GM12878 (cell line): Measurements from ENCODE around the gene SLC2A4. TPM values are rescaled to one million over a fixed set of nuclear protein-coding genes. Genes with fewer than 3 reads are reported as not detected.

ENCODE experiments used
- ASH2L ChIP-seq: fragments of 300-600, 200-600 bp; sonication (generic); IDR thresholded peaks from 2 replicates; pipeline ENCODE4 v1.6.1; 2017; ENCODE audit warnings: low read depth, mild to moderate bottlenecking, borderline replicate concordance
- BHLHE40 ChIP-seq, 2 experiments: fragments of 450-650 bp in 1 of 2; IDR thresholded peaks; 2 replicates each; pipeline ENCODE4 v1.6.1; 2011 to 2017; ENCODE audit warnings: low read depth in 2 of 2, borderline replicate concordance in 1 of 2, improper control_type of control experiment in 1 of 2, low read length in 1 of 2, mild to moderate bottlenecking in 1 of 2
- CBFB ChIP-seq: IDR thresholded peaks from 2 replicates; pipeline ENCODE4 v1.6.1; 2016; ENCODE audit warnings: antibody characterized with exemption, low read depth
- CHD1 ChIP-seq: IDR thresholded peaks from 2 replicates; pipeline ENCODE4 v1.6.1; 2012; ENCODE audit warnings: low read depth, low read length, improper control_type of control experiment
- GATAD2B ChIP-seq: fragments of 450-650 bp; conservative IDR thresholded peaks from 2 replicates; pipeline ENCODE4 v1.6.1; 2017; ENCODE audit warnings: low read depth, mild to moderate bottlenecking, moderate library complexity
- POLR2AphosphoS2 ChIP-seq: IDR thresholded peaks from 2 replicates; pipeline ENCODE4 v1.6.1; 2011; ENCODE audit warnings: low read depth, mild to moderate bottlenecking, low read length, improper control_type of control experiment, moderate library complexity
- RAD51 ChIP-seq: fragments of 450-650 bp; IDR thresholded peaks from 2 replicates; pipeline ENCODE4 v1.6.1; 2016; ENCODE audit warnings: moderate library complexity, mild to moderate bottlenecking, inconsistent platforms
- SIN3A ChIP-seq: IDR thresholded peaks from 2 replicates; pipeline ENCODE4 v1.6.1; 2012; ENCODE audit warnings: low read depth, low read length, improper control_type of control experiment
- TAF1 ChIP-seq: IDR thresholded peaks from 2 replicates; pipeline ENCODE4 v1.6.1; 2011; ENCODE audit warnings: mild to moderate bottlenecking, low read depth, low read length, borderline replicate concordance
- polyA plus RNA-seq, 11 experiments: library from polyadenylated mRNA; depleted of rRNA in 4 of 11; unstranded in 6 of 11; stranded (reverse) in 5 of 11; fragments of >200 nt; fragmentation: Nextera tagmentation in 4 of 11; fragmentation: Illumina TruSeq in 1 of 11; extraction: Ambion mirVana in 4 of 11; extraction: Trizol in 1 of 11; gene quantifications; 1 replicate in 1 of 11; 2 replicates in 10 of 11; pipeline versions ENCODE4 v1.2.1 to v1.2.3, GENCODE V29; 2011 to 2016; ENCODE audit warnings: inconsistent platforms in 2 of 11, missing spikeins in 2 of 11, low read depth in 1 of 11
- total RNA-seq, 4 experiments: library from RNA; depleted of rRNA in 3 of 4; stranded (reverse); fragments of >200 nt in 3 of 4; fragmentation: Illumina TruSeq in 1 of 4; extraction: Trizol in 1 of 4; gene quantifications; 2 replicates each; pipeline versions ENCODE4 v1.2.1 to v1.2.3, GENCODE V29; 2013 to 2021
- TF ChIP-seq, protein P1 (sequence below): fragments of 450-650 bp; IDR thresholded peaks from 2 replicates; pipeline ENCODE4 v1.6.1; 2017; ENCODE audit warnings: borderline replicate concordance
- TF ChIP-seq, protein P2 (sequence below): fragments of 450-650 bp; IDR thresholded peaks from 2 replicates; pipeline ENCODE4 v1.6.1; 2014; ENCODE audit warnings: mild to moderate bottlenecking
- TF ChIP-seq, protein P3 (sequence below): fragments of 450-650 bp; IDR thresholded peaks from 2 replicates; pipeline ENCODE4 v1.6.1; 2017; ENCODE audit warnings: mild to moderate bottlenecking, low read depth, inconsistent platforms; ENCODE audit not compliant: poor library complexity, severe bottlenecking
- TF ChIP-seq, protein P4 (sequence below): fragments of 450-650 bp; IDR thresholded peaks from 2 replicates; pipeline ENCODE4 v1.6.1; 2016; ENCODE audit warnings: mild to moderate bottlenecking, moderate library complexity, borderline replicate concordance
- TF ChIP-seq, protein P5 (sequence below): fragments of 450-650 bp; IDR thresholded peaks from 2 replicates; pipeline ENCODE4 v1.6.1; 2017; ENCODE audit warnings: mild to moderate bottlenecking, moderate library complexity

The SLC2A4 gene
- total and polyA plus RNA-seq, 10 of the 15 experiments (the other 5 are each of a cell fraction or from before 2014, with no cell fraction given): 0.03 to 0.23 (median 0.04) TPM; not detected in 4

DNA sequence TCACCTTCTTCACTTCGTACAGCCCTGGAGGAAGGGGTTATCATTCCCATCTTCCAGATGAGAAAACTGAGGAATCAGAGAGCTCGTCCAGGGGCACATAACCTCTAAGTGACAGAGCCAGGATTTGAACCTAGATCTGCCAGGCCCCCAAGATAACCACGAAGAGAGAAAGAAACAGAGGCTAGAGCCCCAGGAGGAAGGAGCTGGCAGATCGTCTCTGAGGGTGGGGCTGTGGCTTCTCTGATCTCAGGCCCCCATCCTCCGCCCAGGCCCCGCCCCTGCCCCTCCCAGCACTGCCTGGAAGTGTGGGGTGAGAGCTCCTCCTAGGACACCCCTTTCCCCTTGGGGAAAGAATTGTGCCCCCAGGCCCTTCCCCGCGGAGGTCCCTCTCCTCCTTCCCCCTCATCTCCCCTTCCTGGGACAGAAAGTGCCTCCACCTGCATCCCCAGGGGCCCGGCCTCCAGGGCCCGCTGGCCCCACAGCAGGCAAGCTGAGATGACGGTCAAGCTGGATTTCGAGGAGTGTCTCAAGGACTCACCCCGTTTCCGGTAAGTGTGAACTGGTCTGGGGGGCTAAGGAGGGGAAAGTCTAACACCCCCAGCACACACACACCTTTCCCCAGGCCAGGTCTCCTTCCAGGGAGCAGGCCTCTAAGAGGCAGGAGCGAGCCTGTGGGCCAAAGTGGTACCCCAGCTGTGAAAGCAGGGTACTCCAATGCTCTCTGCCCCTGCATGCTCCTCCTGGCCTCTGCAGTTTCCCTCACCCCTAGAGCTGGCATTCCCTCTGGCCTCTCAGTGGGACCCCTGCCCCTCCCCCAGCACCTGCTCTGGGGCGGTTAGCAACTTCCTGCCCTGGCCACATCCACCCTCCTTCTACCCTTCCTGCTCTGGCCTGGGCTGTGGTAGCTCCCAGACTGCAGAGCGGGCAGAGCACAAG lies 55.0 kb downstream of the SLC2A4 start, which contains the start of gene ACAP1 (continued):
- TF ChIP-seq BHLHE40 (IDR thresholded peaks at IDR 0.05; ENCODE audit: borderline replicate concordance in 1 of 2, low read depth in 2 of 2, low read length in 1 of 2) (peak; percentile 25 to 51; a peak in 1 of 4 replicates), CHD1 (0 out of 2 replicates have a peak, but pooled peaks have one; percentile 20), ASH2L (no peak), GATAD2B (0 out of 2 replicates have a peak, but pooled peaks have one; percentile 40), SIN3A (no peak), RAD51 (no peak), POLR2AphosphoS2 (0 out of 2 replicates have a peak, but pooled peaks have one; percentile 30), CBFB (peak; percentile 22; the same call in 1 of the 2 replicates), TAF1 (peak; percentile 36; the same call in 1 of the 2 replicates)
- TF ChIP-seq, protein P1, sequence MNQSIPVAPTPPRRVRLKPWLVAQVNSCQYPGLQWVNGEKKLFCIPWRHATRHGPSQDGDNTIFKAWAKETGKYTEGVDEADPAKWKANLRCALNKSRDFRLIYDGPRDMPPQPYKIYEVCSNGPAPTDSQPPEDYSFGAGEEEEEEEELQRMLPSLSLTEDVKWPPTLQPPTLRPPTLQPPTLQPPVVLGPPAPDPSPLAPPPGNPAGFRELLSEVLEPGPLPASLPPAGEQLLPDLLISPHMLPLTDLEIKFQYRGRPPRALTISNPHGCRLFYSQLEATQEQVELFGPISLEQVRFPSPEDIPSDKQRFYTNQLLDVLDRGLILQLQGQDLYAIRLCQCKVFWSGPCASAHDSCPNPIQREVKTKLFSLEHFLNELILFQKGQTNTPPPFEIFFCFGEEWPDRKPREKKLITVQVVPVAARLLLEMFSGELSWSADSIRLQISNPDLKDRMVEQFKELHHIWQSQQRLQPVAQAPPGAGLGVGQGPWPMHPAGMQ: no peak
- TF ChIP-seq, protein P2, sequence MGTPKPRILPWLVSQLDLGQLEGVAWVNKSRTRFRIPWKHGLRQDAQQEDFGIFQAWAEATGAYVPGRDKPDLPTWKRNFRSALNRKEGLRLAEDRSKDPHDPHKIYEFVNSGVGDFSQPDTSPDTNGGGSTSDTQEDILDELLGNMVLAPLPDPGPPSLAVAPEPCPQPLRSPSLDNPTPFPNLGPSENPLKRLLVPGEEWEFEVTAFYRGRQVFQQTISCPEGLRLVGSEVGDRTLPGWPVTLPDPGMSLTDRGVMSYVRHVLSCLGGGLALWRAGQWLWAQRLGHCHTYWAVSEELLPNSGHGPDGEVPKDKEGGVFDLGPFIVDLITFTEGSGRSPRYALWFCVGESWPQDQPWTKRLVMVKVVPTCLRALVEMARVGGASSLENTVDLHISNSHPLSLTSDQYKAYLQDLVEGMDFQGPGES: no peak
- TF ChIP-seq, protein P3, sequence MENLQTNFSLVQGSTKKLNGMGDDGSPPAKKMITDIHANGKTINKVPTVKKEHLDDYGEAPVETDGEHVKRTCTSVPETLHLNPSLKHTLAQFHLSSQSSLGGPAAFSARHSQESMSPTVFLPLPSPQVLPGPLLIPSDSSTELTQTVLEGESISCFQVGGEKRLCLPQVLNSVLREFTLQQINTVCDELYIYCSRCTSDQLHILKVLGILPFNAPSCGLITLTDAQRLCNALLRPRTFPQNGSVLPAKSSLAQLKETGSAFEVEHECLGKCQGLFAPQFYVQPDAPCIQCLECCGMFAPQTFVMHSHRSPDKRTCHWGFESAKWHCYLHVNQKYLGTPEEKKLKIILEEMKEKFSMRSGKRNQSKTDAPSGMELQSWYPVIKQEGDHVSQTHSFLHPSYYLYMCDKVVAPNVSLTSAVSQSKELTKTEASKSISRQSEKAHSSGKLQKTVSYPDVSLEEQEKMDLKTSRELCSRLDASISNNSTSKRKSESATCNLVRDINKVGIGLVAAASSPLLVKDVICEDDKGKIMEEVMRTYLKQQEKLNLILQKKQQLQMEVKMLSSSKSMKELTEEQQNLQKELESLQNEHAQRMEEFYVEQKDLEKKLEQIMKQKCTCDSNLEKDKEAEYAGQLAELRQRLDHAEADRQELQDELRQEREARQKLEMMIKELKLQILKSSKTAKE: peak; percentile 15
- TF ChIP-seq, protein P4, sequence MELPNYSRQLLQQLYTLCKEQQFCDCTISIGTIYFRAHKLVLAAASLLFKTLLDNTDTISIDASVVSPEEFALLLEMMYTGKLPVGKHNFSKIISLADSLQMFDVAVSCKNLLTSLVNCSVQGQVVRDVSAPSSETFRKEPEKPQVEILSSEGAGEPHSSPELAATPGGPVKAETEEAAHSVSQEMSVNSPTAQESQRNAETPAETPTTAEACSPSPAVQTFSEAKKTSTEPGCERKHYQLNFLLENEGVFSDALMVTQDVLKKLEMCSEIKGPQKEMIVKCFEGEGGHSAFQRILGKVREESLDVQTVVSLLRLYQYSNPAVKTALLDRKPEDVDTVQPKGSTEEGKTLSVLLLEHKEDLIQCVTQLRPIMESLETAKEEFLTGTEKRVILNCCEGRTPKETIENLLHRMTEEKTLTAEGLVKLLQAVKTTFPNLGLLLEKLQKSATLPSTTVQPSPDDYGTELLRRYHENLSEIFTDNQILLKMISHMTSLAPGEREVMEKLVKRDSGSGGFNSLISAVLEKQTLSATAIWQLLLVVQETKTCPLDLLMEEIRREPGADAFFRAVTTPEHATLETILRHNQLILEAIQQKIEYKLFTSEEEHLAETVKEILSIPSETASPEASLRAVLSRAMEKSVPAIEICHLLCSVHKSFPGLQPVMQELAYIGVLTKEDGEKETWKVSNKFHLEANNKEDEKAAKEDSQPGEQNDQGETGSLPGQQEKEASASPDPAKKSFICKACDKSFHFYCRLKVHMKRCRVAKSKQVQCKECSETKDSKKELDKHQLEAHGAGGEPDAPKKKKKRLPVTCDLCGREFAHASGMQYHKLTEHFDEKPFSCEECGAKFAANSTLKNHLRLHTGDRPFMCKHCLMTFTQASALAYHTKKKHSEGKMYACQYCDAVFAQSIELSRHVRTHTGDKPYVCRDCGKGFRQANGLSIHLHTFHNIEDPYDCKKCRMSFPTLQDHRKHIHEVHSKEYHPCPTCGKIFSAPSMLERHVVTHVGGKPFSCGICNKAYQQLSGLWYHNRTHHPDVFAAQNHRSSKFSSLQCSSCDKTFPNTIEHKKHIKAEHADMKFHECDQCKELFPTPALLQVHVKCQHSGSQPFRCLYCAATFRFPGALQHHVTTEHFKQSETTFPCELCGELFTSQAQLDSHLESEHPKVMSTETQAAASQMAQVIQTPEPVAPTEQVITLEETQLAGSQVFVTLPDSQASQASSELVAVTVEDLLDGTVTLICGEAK: peak; percentile 29; the same call in 1 of the 2 replicates
- TF ChIP-seq, protein P5, sequence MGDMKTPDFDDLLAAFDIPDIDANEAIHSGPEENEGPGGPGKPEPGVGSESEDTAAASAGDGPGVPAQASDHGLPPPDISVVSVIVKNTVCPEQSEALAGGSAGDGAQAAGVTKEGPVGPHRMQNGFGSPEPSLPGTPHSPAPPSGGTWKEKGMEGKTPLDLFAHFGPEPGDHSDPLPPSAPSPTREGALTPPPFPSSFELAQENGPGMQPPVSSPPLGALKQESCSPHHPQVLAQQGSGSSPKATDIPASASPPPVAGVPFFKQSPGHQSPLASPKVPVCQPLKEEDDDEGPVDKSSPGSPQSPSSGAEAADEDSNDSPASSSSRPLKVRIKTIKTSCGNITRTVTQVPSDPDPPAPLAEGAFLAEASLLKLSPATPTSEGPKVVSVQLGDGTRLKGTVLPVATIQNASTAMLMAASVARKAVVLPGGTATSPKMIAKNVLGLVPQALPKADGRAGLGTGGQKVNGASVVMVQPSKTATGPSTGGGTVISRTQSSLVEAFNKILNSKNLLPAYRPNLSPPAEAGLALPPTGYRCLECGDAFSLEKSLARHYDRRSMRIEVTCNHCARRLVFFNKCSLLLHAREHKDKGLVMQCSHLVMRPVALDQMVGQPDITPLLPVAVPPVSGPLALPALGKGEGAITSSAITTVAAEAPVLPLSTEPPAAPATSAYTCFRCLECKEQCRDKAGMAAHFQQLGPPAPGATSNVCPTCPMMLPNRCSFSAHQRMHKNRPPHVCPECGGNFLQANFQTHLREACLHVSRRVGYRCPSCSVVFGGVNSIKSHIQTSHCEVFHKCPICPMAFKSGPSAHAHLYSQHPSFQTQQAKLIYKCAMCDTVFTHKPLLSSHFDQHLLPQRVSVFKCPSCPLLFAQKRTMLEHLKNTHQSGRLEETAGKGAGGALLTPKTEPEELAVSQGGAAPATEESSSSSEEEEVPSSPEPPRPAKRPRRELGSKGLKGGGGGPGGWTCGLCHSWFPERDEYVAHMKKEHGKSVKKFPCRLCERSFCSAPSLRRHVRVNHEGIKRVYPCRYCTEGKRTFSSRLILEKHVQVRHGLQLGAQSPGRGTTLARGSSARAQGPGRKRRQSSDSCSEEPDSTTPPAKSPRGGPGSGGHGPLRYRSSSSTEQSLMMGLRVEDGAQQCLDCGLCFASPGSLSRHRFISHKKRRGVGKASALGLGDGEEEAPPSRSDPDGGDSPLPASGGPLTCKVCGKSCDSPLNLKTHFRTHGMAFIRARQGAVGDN: peak; percentile 73
